DND-41 (cell line): Measurements from ENCODE around the gene EIF1.
"Not testable (repeated sequence)": the region's sequence is repeated elsewhere in the genome, so short reads cannot be mapped to it uniquely, and the experiment has no call there.

Experiments used
- ATAC-seq: fragments of 200-7000 bp; cut with Tn5 transposase; 3 replicates; pipeline ENCODE4 v1.9.1; 2021; ENCODE audit warnings: low read depth; ENCODE audit not compliant: insufficient read depth
- DNase-seq: peaks from one replicate; pipeline ENCODE4 v3.0.0-alpha.2; 2020
- H2AFZ ChIP-seq: 2 replicates; pipeline ENCODE4 v1.6.0; 2012; ENCODE audit warnings: low read depth, low read length
- H3K27ac ChIP-seq: 2 replicates; pipeline ENCODE4 v1.5.1; 2012; ENCODE audit warnings: low read length, inconsistent platforms
- H3K27me3 ChIP-seq: fragments of 200-600 bp; sonication (generic); 2 replicates; pipeline ENCODE4 v1.6.0; 2012; ENCODE audit warnings: low read length, mild to moderate bottlenecking, inconsistent platforms; ENCODE audit not compliant: insufficient read depth, poor library complexity
- H3K36me3 ChIP-seq: 2 replicates; pipeline ENCODE4 v1.5.1; 2012; ENCODE audit warnings: low read length, inconsistent platforms; ENCODE audit not compliant: insufficient read depth
- H3K4me1 ChIP-seq: 2 replicates; pipeline ENCODE4 v1.5.1; 2012; ENCODE audit warnings: mild to moderate bottlenecking, low read length; ENCODE audit not compliant: insufficient read depth
- H3K4me2 ChIP-seq: 2 replicates; pipeline ENCODE4 v1.6.0; 2012; ENCODE audit warnings: mild to moderate bottlenecking, moderate library complexity, low read length, inconsistent platforms; ENCODE audit not compliant: insufficient read depth
- H3K4me3 ChIP-seq, 2 experiments: fragments of 200-600 bp in 1 of 2; shearing (Covaris generic) in 1 of 2; 2 replicates each; pipeline ENCODE4 v1.5.1; 2012 to 2016; ENCODE audit warnings: inconsistent platforms in 2 of 2, low read length in 2 of 2, mild to moderate bottlenecking in 2 of 2, low read depth in 1 of 2, moderate library complexity in 1 of 2
- H3K79me2 ChIP-seq: 2 replicates; pipeline ENCODE4 v1.6.0; 2012; ENCODE audit warnings: low read length, inconsistent platforms; ENCODE audit not compliant: insufficient read depth
- H3K9ac ChIP-seq: 2 replicates; pipeline ENCODE4 v1.6.0; 2012; ENCODE audit warnings: low read depth, mild to moderate bottlenecking, inconsistent platforms, low read length, moderate library complexity
- H3K9me3 ChIP-seq: 2 replicates; pipeline ENCODE4 v1.5.1; 2012; ENCODE audit warnings: low read length, moderate library complexity, mild to moderate bottlenecking, inconsistent platforms; ENCODE audit not compliant: insufficient read depth, severe bottlenecking
- H4K20me1 ChIP-seq: 2 replicates; pipeline ENCODE4 v1.6.0; 2012; ENCODE audit warnings: low read length; ENCODE audit not compliant: insufficient read depth
- EZH2 ChIP-seq: IDR thresholded peaks from 3 replicates; pipeline ENCODE4 v1.6.1; 2012; ENCODE audit warnings: borderline replicate concordance, low read depth, mild to moderate bottlenecking, moderate library complexity, low read length, inconsistent platforms; ENCODE audit not compliant: severe bottlenecking
- TF ChIP-seq, protein P1 (sequence below): IDR thresholded peaks from 2 replicates; pipeline ENCODE4 v1.5.1; 2012; ENCODE audit warnings: borderline replicate concordance, low read length, moderate library complexity, mild to moderate bottlenecking; ENCODE audit not compliant: poor library complexity, severe bottlenecking; ENCODE audit errors: extremely low read depth

Gene EIF1

DNA sequence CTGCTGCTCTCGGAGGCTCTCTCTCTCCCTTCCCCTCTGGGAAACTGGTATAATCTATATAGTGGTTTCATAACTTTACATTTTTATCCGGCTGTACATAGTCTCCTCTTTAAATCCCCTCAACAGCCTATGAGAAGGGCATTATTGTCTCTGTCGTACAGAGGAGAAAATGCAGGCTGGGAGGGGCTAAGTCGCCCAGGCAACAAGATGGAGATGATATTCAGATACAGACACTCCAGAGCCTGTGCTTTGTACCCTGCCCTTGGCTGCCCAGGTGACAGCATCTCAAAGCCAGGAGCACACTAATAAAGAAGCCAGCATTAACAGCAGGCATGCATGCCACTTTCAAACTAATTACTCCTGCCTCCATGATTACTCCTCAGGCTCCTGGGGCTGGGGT lies 4.7 kb upstream of the EIF1 start:
- Histone ChIP-seq H3K4me3 (no peak overlapping the region), H3K36me3 (no peaks in the 10 kb centered on the region; the same call in 1 of the 2 replicates), H3K9ac (no peak overlapping the region), H3K4me1 (peaks cover 24% of the 10 kb centered on the region), H3K27me3 (no peaks in the 10 kb centered on the region), H4K20me1 (peaks cover 2% of the 10 kb centered on the region; the same call in 1 of the 2 replicates), H3K27ac (no peak overlapping the region), H2AFZ (no peak overlapping the region), H3K4me2 (no peak overlapping the region), H3K79me2 (peaks cover 3% of the 10 kb centered on the region), H3K9me3 (no peaks in the 10 kb centered on the region)
- ATAC-seq (no peak), DNase-seq (no peak)
- TF ChIP-seq, protein P1, sequence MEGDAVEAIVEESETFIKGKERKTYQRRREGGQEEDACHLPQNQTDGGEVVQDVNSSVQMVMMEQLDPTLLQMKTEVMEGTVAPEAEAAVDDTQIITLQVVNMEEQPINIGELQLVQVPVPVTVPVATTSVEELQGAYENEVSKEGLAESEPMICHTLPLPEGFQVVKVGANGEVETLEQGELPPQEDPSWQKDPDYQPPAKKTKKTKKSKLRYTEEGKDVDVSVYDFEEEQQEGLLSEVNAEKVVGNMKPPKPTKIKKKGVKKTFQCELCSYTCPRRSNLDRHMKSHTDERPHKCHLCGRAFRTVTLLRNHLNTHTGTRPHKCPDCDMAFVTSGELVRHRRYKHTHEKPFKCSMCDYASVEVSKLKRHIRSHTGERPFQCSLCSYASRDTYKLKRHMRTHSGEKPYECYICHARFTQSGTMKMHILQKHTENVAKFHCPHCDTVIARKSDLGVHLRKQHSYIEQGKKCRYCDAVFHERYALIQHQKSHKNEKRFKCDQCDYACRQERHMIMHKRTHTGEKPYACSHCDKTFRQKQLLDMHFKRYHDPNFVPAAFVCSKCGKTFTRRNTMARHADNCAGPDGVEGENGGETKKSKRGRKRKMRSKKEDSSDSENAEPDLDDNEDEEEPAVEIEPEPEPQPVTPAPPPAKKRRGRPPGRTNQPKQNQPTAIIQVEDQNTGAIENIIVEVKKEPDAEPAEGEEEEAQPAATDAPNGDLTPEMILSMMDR: no peak
- no peak for TF ChIP-seq EZH2

DNA sequence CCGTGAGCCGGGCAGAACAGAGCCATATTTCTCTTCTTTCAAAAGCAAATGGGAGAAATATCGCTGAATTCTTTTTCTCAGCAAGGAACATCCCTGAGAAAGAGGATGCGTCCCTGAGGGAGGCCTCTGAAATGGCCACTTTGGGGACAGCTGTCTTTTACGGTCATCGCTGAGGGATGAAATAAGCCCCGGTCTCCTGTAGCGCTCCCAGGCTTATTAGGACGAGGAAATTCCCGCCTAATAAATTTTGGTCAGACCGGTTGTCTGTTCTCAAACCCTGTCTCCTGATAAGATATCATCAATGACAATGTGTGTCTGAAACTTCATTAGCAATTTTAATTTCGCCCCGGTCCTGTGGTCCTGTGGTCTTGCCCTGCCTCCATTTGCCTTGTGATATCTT lies 2.9 kb upstream of the EIF1 start:
- peaks cover 15% of the 10 kb centered on the region for H3K36me3 ChIP-seq
- H3K79me2 ChIP-seq: peaks cover 20% of the 10 kb centered on the region
- peaks cover 20% of the 10 kb centered on the region for H3K4me1 ChIP-seq
- ATAC-seq, H3K27ac ChIP-seq, H3K9ac ChIP-seq, H2AFZ ChIP-seq, H3K4me3 ChIP-seq, H3K9me3 ChIP-seq, H3K27me3 ChIP-seq, DNase-seq, H3K4me2 ChIP-seq: not testable (repeated sequence)
- peaks cover 17% of the 10 kb centered on the region for H4K20me1 ChIP-seq

DNA sequence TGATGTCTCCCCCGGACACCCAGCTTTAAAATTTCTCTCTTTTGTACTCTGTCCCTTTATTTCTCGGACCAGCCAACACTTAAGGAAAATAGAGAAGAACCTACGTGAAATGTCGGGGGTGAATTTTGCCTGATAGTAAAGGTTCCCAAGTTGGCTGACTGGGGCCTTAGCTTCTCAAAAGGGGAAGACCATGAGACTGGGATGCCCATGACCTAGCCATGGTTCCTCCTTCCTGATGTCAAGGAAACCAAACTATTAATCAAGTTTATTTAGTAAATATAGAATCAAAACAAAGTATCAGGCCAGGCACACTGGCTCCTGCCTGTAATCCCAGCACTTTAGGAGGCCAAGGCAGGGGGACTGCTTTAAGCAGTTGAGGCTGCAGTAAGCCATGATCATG lies 2.4 kb upstream of the EIF1 start:
- Histone ChIP-seq H3K4me1 (peaks cover 26% of the 10 kb centered on the region), H3K27ac (no peak overlapping the region), H3K4me3 (no peak overlapping the region), H3K9me3 (no peaks in the 10 kb centered on the region), H3K9ac (no peak overlapping the region), H3K79me2 (peaks cover 25% of the 10 kb centered on the region), H3K27me3 (no peaks in the 10 kb centered on the region), H3K36me3 (peaks cover 20% of the 10 kb centered on the region), H2AFZ (no peak overlapping the region), H4K20me1 (peaks cover 23% of the 10 kb centered on the region), H3K4me2 (no peak overlapping the region)
- ATAC-seq (no peak), DNase-seq (no peak)
- no peak for TF ChIP-seq EZH2
- TF ChIP-seq, protein P1: no peak

DNA sequence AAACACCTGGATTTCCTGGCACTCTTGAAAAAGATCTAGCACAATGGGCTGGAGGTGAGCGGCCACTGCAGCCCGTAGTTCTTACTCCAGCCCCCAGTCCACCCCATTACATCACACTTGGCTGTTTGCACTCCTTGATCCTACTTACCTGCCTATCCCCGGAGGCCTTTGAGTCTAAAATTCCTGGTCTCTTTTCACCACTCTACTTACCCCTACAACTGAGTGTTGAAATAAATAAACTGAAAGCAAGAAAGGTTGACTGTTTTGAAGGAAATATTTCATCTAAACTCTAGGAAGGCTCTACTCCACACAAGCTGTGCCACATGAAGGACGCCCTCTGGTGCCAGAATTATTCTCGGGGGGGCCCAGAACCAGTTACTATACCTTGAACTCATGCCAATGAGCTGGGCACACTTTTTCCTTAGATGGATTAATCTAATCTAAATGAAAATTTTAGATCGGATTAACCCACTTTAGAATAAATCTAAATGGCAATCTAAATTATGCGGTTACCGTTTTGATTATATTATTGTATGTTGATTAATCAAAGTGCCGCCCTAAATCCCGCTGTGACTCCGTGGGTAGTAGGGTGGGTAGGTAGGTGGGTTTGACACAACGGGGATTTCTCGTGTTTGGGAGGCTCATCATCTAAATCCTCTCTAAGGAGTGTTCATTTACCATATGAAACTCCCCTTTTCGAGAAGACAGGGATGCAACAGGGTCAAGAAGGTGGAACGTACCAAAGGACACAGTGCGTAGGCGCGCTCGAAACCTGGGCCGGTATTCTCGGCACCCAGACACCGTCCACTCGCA lies 651 bp upstream of the EIF1 start:
- H3K27me3 ChIP-seq: no peaks in the 10 kb centered on the region
- H3K4me3 ChIP-seq: peak overlapping the region; percentile 31 to 69
- peaks cover 27% of the 10 kb centered on the region for H3K4me1 ChIP-seq
- H3K9ac ChIP-seq: peak overlapping the region; percentile 61
- ATAC-seq: peak; percentile 10
- no peaks in the 10 kb centered on the region for H3K9me3 ChIP-seq
- peaks cover 38% of the 10 kb centered on the region for H3K36me3 ChIP-seq
- TF ChIP-seq, protein P1: peak; percentile 67
- TF ChIP-seq EZH2: no peak
- peak overlapping the region; percentile 85 for H2AFZ ChIP-seq
- H4K20me1 ChIP-seq: peaks cover 40% of the 10 kb centered on the region
- peak overlapping the region; percentile 84 for H3K27ac ChIP-seq
- peak overlapping the region; percentile 65 for H3K4me2 ChIP-seq
- H3K79me2 ChIP-seq: peaks cover 26% of the 10 kb centered on the region
- peak; percentile 66 for DNase-seq
